NT2/D1 (cell line): ENCODE measurements around the gene PLEKHH2.

Source experiments
- DNase-seq: peaks from one replicate; pipeline ENCODE4 v3.0.0-alpha.2; 2011; ENCODE audit warnings: low read depth, low spot score
- H3K27me3 ChIP-seq: 2 replicates; pipeline ENCODE4 v1.6.0; 2011; ENCODE audit warnings: mild to moderate bottlenecking; ENCODE audit not compliant: insufficient read length, insufficient read depth
- H3K36me3 ChIP-seq: 2 replicates; pipeline ENCODE4 v1.6.1; 2011; ENCODE audit warnings: mild to moderate bottlenecking, low read length, mixed read lengths; ENCODE audit not compliant: insufficient read depth, insufficient read length
- H3K4me1 ChIP-seq: 2 replicates; pipeline ENCODE4 v1.5.1; 2011; ENCODE audit not compliant: insufficient read depth, insufficient read length
- H3K4me3 ChIP-seq: 2 replicates; pipeline ENCODE4 v1.5.1; 2011; ENCODE audit warnings: low read depth; ENCODE audit not compliant: insufficient read length
- H3K9ac ChIP-seq: 2 replicates; pipeline ENCODE4 v1.6.0; 2011; ENCODE audit warnings: low read depth; ENCODE audit not compliant: insufficient read length
- H3K9me3 ChIP-seq: 2 replicates; pipeline ENCODE4 v1.5.1; 2011; ENCODE audit warnings: mild to moderate bottlenecking, low read length; ENCODE audit not compliant: insufficient read depth
- SUZ12 ChIP-seq: IDR thresholded peaks from 2 replicates; pipeline ENCODE4 v1.6.1; 2011; ENCODE audit not compliant: insufficient read length, insufficient read depth; ENCODE audit errors: extremely low read depth
- YY1 ChIP-seq: IDR thresholded peaks from 2 replicates; pipeline ENCODE4 v1.6.1; 2011; ENCODE audit not compliant: insufficient read length, insufficient read depth
- ZNF274 ChIP-seq: IDR thresholded peaks from 2 replicates; pipeline ENCODE4 v1.6.1; 2011; ENCODE audit warnings: mild to moderate bottlenecking, low read depth, low read length

The PLEKHH2 gene

DNA sequence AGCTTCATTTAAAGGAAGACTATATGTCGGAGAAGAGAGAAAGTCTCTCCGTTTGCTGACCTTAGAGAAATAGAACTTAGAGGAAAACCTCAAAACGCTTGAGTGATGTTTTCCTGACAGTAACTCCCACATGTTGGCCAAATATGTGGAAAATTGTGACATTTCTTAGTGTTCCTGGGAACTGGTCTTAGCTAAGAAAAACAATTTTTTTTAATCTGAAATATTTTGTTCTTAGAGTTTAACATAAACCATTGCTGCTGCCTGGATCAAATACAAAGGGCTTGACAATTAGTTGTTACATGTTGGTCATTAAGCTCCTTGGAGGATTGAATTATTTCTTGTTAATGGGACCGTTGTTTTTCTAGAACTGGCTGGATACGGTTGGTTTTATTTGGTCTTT lies 153.1 kb downstream of the PLEKHH2 start:
- Histone ChIP-seq H3K4me1 (no peaks in the 10 kb centered on the region), H3K36me3 (peaks cover 8% of the 10 kb centered on the region), H3K4me3 (no peak overlapping the region), H3K27me3 (no peaks in the 10 kb centered on the region), H3K9me3 (no peaks in the 10 kb centered on the region), H3K9ac (no peak overlapping the region)
- DNase-seq, result no peak
- no peak for TF ChIP-seq SUZ12
- no peak for TF ChIP-seq YY1
- TF ChIP-seq ZNF274, result no peak

DNA sequence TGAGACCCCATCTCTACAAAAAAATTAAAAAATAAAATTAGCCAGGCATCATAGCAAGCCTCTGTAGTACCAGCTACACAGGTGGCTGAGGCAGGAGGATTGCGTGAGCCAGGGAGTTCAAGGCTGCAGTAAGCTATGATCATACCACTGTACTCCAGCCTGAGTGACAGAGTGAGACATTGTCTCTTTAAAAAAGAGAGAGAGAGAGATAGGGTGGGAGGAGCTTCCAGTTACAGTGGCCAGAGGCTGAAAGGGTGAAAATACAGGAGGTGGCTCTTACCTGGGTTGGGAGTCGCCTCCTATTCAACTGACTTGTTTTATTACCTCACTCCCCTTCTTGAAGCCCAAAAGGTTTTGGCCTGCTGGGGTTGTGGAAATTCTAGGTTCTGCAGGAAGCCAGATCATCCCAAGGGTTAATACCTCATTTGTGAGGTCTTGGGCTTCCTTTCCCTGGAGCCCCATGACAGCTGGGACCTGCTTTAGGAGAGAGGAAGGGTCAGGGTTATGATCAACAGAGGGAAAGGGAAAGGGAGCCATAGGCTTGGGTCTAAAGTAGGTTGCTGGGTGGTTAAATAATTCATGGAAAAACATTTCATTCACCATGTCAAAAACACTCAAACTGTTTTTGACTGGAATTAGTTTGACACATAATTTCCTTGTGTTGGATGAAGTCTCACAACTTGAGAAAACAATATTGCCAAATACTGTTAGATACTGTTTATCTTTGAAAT lies 154.1 kb downstream of the PLEKHH2 start:
- Histone ChIP-seq H3K9ac (no peak overlapping the region), H3K4me3 (no peak overlapping the region), H3K4me1 (no peaks in the 10 kb centered on the region), H3K27me3 (no peaks in the 10 kb centered on the region), H3K36me3 (peaks cover 6% of the 10 kb centered on the region), H3K9me3 (no peaks in the 10 kb centered on the region)
- DNase-seq, result no peak
- TF ChIP-seq SUZ12, result no peak
- TF ChIP-seq YY1, result no peak
- no peak for TF ChIP-seq ZNF274

DNA sequence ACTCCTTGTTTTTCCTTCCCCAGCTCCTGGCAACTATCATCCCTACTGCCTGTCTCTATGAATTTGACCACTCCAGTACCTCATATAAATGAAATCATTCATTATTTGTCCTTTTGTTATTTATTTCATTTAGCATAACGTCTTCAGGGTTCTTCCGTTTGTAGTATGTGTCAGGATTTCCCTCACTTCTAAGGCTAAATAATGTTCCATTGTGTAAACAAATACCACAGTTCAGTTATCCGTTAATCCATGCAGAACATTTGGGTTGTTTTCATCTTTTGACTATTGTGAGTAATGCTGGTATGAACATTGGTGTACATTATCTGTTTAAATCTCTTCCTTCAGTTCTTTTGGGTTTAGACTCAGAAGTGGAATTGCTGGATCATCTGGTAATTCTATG lies 155.6 kb downstream of the PLEKHH2 start:
- no peaks in the 10 kb centered on the region for H3K4me1 ChIP-seq

DNA sequence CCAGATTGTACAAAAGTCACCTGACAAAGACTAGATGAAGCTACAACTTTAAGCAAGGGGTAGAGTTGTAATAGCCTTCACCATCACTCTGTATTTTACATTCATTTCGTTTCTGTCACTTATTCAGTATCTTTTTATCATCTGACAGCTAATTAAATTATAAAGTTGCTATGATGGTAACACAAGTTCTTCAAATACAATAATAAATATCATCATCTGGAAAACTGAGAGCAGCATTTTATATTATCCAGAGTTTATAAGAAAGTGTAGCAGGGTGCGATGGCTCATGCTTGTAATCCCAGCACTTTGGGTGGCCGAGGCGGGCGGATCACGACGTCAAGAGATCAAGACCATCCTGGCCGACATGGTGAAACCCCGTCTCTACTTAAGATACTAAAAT lies 157.9 kb downstream of the PLEKHH2 start:
- H3K9ac ChIP-seq, result no peak overlapping the region
- no peaks in the 10 kb centered on the region for H3K27me3 ChIP-seq
- H3K9me3 ChIP-seq, result no peaks in the 10 kb centered on the region
- H3K36me3 ChIP-seq, result no peaks in the 10 kb centered on the region
- no peak for DNase-seq
- TF ChIP-seq ZNF274 (no peak), YY1 (no peak), SUZ12 (no peak)
- H3K4me1 ChIP-seq, result no peaks in the 10 kb centered on the region
- no peak overlapping the region for H3K4me3 ChIP-seq

More for the DNA sequence above, 155.6 kb downstream of the PLEKHH2 start:
- Histone ChIP-seq H3K36me3 (peaks cover 5% of the 10 kb centered on the region), H3K4me3 (no peak overlapping the region), H3K9me3 (no peaks in the 10 kb centered on the region), H3K9ac (no peak overlapping the region), H3K27me3 (no peaks in the 10 kb centered on the region)
- no peak for DNase-seq
- TF ChIP-seq YY1, result no peak
- no peak for TF ChIP-seq SUZ12
- no peak for TF ChIP-seq ZNF274

- DNase-seq, result no peak
- H3K36me3 ChIP-seq, result no peaks in the 10 kb centered on the region
- H3K27me3 ChIP-seq, result no peaks in the 10 kb centered on the region
- no peak overlapping the region for H3K9ac ChIP-seq
- TF ChIP-seq YY1, result no peak
- TF ChIP-seq ZNF274, result no peak
- TF ChIP-seq SUZ12, result no peak
- H3K9me3 ChIP-seq, result no peaks in the 10 kb centered on the region
- no peak overlapping the region for H3K4me3 ChIP-seq
- no peaks in the 10 kb centered on the region for H3K4me1 ChIP-seq
Observed at GRCh38 chr2:43796206-43796605, 159.1 kb downstream of the PLEKHH2 start.

- Histone ChIP-seq H3K4me3 (no peak overlapping the region), H3K9ac (no peak overlapping the region), H3K27me3 (no peaks in the 10 kb centered on the region), H3K36me3 (no peaks in the 10 kb centered on the region), H3K9me3 (no peaks in the 10 kb centered on the region), H3K4me1 (no peaks in the 10 kb centered on the region)
- DNase-seq, result no peak
- TF ChIP-seq YY1 (no peak), ZNF274 (no peak), SUZ12 (no peak)
Observed at GRCh38 chr2:43798300-43798699, 161.2 kb downstream of the PLEKHH2 start.

DNA sequence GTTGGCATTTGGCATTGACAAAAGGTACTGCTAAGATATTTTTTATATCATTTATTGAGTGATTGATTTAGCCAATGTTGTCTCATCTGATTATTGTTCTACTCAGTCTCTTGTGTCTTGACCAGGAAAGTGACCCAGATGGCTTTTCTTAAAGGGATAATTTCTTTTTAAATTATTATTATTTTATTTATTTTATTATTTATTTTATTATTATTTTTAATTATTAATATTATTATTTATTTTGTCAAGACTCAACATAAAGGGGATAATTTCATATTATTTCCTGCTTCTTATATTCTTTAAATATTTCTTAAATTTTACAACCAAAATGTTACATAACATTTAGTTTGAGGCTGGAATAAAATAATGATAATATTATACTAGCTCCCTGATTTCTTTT lies 163.8 kb downstream of the PLEKHH2 start:
- H3K36me3 ChIP-seq, result peaks cover 3% of the 10 kb centered on the region
- TF ChIP-seq SUZ12 (no peak), YY1 (no peak), ZNF274 (no peak)
- no peaks in the 10 kb centered on the region for H3K27me3 ChIP-seq
- no peaks in the 10 kb centered on the region for H3K4me1 ChIP-seq
- H3K9ac ChIP-seq, result no peak overlapping the region
- no peak for DNase-seq
- H3K9me3 ChIP-seq, result no peaks in the 10 kb centered on the region
- no peak overlapping the region for H3K4me3 ChIP-seq

- no peaks in the 10 kb centered on the region for H3K9me3 ChIP-seq
- H3K4me1 ChIP-seq, result no peaks in the 10 kb centered on the region
- H3K9ac ChIP-seq, result no peak overlapping the region
- TF ChIP-seq SUZ12 (no peak), YY1 (no peak), ZNF274 (no peak)
- H3K27me3 ChIP-seq, result no peaks in the 10 kb centered on the region
- H3K4me3 ChIP-seq, result no peak overlapping the region
- DNase-seq, result no peak
- peaks cover 6% of the 10 kb centered on the region for H3K36me3 ChIP-seq
Observed at GRCh38 chr2:43802135-43802534, 165.1 kb downstream of the PLEKHH2 start.
